Colonic mucosa (tissue), 4 donors: ENCODE results near the gene RBBP9. TPM values are rescaled to one million over a fixed set of nuclear protein-coding genes. Genes with fewer than 3 reads are reported as not detected.
"Not testable (repeated sequence)": the region's sequence is repeated elsewhere in the genome, so short reads cannot be mapped to it uniquely, and the experiment has no call there.

Experiments used
- DNase-seq: peaks from one replicate; pipeline ENCODE4 v3.0.0-alpha.2; 2020
- H3K27ac ChIP-seq: fragments of 200-600 bp; one replicate; pipeline ENCODE4 v1.8.0; 2021
- H3K27me3 ChIP-seq: fragments of 200-600 bp; one replicate; pipeline ENCODE4 v1.8.0; 2021
- H3K36me3 ChIP-seq: fragments of 200-600 bp; one replicate; pipeline ENCODE4 v1.8.0; 2021
- H3K4me1 ChIP-seq: fragments of 200-600 bp; one replicate; pipeline ENCODE4 v1.8.0; 2021; ENCODE audit warnings: mild to moderate bottlenecking
- H3K4me3 ChIP-seq: fragments of 200-600 bp; one replicate; pipeline ENCODE4 v1.8.0; 2021
- H3K9ac ChIP-seq, 2 donors: one replicate each; pipeline ENCODE4 v1.7.0; 2013; ENCODE audit warnings: control low read depth in 2 of 2, low read depth in 2 of 2, low read length in 2 of 2
- H3K9me3 ChIP-seq: fragments of 200-600 bp; one replicate; pipeline ENCODE4 v1.8.0; 2021
- CTCF ChIP-seq: fragments of 200-600 bp; IDR thresholded peaks from one replicate; pipeline ENCODE4 v1.8.0; 2022; ENCODE audit warnings: antibody characterized with exemption, mild to moderate bottlenecking
- intact Hi-C: fragments of 100-400 bp; cut with DNase I; formaldehyde crosslinking; loops from one replicate; pipeline ENCODE4 v1.14.1; 2022
- total RNA-seq, 2 donors: library from RNA; stranded (reverse); fragmentation: NEBNext Ultra II Directional in 1 of 2; extraction: Animal tissue kit (Norgen Biotek cat#: 25700) in 1 of 2; gene quantifications; one replicate each; pipeline ENCODE4 v1.2.1, GENCODE V29; 2021
- donor health status: healthy.
- donor health status: DM: no; HTN: no; CAD: no.
- donor health status: DM: no; HTN: no; CAD: no.

The RBBP9 gene
- total RNA-seq, 2 donors from 2014 or later: 5.9 to 10.8 TPM

GRCh38 chr20:18527836-18528235 is 30.8 kb upstream of the RBBP9 start:
- H3K9me3 ChIP-seq: no peaks in the 10 kb centered on the region
- H3K4me1 ChIP-seq: no peaks in the 10 kb centered on the region
- peaks cover 33% of the 10 kb centered on the region for H3K36me3 ChIP-seq
- intact Hi-C loops: no loop called here
- no peak overlapping the region for H3K9ac ChIP-seq
- H3K27me3 ChIP-seq: no peaks in the 10 kb centered on the region
- TF ChIP-seq CTCF: no peak
- no peak overlapping the region for H3K27ac ChIP-seq
- DNase-seq: no peak
- no peak overlapping the region for H3K4me3 ChIP-seq

GRCh38 chr20:18527339-18527738 is 30.3 kb upstream of the RBBP9 start:
- Histone ChIP-seq H3K27me3 (no peaks in the 10 kb centered on the region), H3K27ac (no peak overlapping the region), H3K9me3 (no peaks in the 10 kb centered on the region), H3K36me3 (peaks cover 29% of the 10 kb centered on the region), H3K4me3 (no peak overlapping the region), H3K9ac (no peak overlapping the region), H3K4me1 (no peaks in the 10 kb centered on the region)
- intact Hi-C loops: no loop called here
- no peak for TF ChIP-seq CTCF
- no peak for DNase-seq

GRCh38 chr20:18526761-18527160 is 29.7 kb upstream of the RBBP9 start:
- H3K4me3 ChIP-seq, DNase-seq, H3K27ac ChIP-seq, H3K27me3 ChIP-seq, H3K9ac ChIP-seq, H3K4me1 ChIP-seq, H3K9me3 ChIP-seq, intact Hi-C loops: not testable (repeated sequence)
- peaks cover 29% of the 10 kb centered on the region for H3K36me3 ChIP-seq

- peaks cover 21% of the 10 kb centered on the region for H3K36me3 ChIP-seq
Observed at GRCh38 chr20:18524646-18525045, 27.6 kb upstream of the RBBP9 start.

GRCh38 chr20:18523066-18523465 is 26.0 kb upstream of the RBBP9 start:
- Histone ChIP-seq H3K9ac (no peak overlapping the region), H3K27ac (no peak overlapping the region), H3K27me3 (no peaks in the 10 kb centered on the region), H3K36me3 (peaks cover 21% of the 10 kb centered on the region), H3K4me3 (no peak overlapping the region), H3K4me1 (no peaks in the 10 kb centered on the region), H3K9me3 (no peaks in the 10 kb centered on the region)
- TF ChIP-seq CTCF: no peak
- intact Hi-C loops: no loop called here
- DNase-seq: no peak

More at GRCh38 chr20:18524646-18525045, 27.6 kb upstream of the RBBP9 start:
- H3K27me3 ChIP-seq: no peaks in the 10 kb centered on the region
- no peak overlapping the region for H3K4me3 ChIP-seq
- intact Hi-C loops: no loop called here
- H3K9ac ChIP-seq: no peak overlapping the region
- no peak for TF ChIP-seq CTCF
- no peaks in the 10 kb centered on the region for H3K9me3 ChIP-seq
- DNase-seq: no peak
- no peaks in the 10 kb centered on the region for H3K4me1 ChIP-seq
- H3K27ac ChIP-seq: no peak overlapping the region

- intact Hi-C loops: not testable (repeated sequence)
- H3K36me3 ChIP-seq: peaks cover 21% of the 10 kb centered on the region
Observed at GRCh38 chr20:18522066-18522465, 25.0 kb upstream of the RBBP9 start.

GRCh38 chr20:18515973-18516372 is 18.9 kb upstream of the RBBP9 start:
- Histone ChIP-seq H3K36me3 (no peaks in the 10 kb centered on the region), H3K27ac (no peak overlapping the region), H3K9ac (no peak overlapping the region), H3K4me1 (no peaks in the 10 kb centered on the region), H3K4me3 (no peak overlapping the region), H3K9me3 (no peaks in the 10 kb centered on the region), H3K27me3 (no peaks in the 10 kb centered on the region)
- no peak for TF ChIP-seq CTCF
- intact Hi-C loops: no loop called here
- no peak for DNase-seq

More at GRCh38 chr20:18522066-18522465, 25.0 kb upstream of the RBBP9 start:
- not testable (repeated sequence) for H3K27ac ChIP-seq, H3K4me1 ChIP-seq, H3K9me3 ChIP-seq, H3K4me3 ChIP-seq, DNase-seq, H3K27me3 ChIP-seq, H3K9ac ChIP-seq
